ENCODE data around the gene RNF31.

RNF31 gene

GRCh38 chr14:24176599-24176998, 29.3 kb downstream of the RNF31 start:
- Histone ChIP-seq H3K79me2 (ENCODE audit: insufficient read depth, low read length) (no peaks in the 10 kb centered on the region), H3F3A (ENCODE audit: low read depth) (no peaks in the 10 kb centered on the region), H3K36me3 (ENCODE audit: insufficient read depth, low read length) (peaks cover 7% of the 10 kb centered on the region; the same call in 1 of the 2 replicates), H3K4me2 (ENCODE audit: low read depth, low read length, poor library complexity, severe bottlenecking) (no peak overlapping the region), H3K9ac (ENCODE audit: low read depth, low read length, poor library complexity, severe bottlenecking) (no peak overlapping the region), H3K9me2 (replicated peaks; ENCODE audit: low read depth, low read length) (no peaks in the 10 kb centered on the region), H2AFZ (ENCODE audit: low read length) (no peak overlapping the region), H3K4me1 (ENCODE audit: insufficient read depth, low read length, poor library complexity, severe bottlenecking) (no peaks in the 10 kb centered on the region), H3K9me3 (ENCODE audit: insufficient read depth, low read depth, low read length) (no peaks in the 10 kb centered on the region), H4K20me1 (ENCODE audit: insufficient read depth, low read length, poor library complexity, severe bottlenecking) (no peaks in the 10 kb centered on the region), H3K4me3 (ENCODE audit: low read length, poor library complexity, severe bottlenecking) (no peak overlapping the region), H3K27me3 (ENCODE audit: insufficient read depth, low read length, poor library complexity, severe bottlenecking) (no peaks in the 10 kb centered on the region)
- TF ChIP-seq CTCF (conservative IDR thresholded peaks at IDR 0.05; ENCODE audit: low read length) (no peak), EZH2phosphoT487 (IDR thresholded peaks at IDR 0.05; ENCODE audit: borderline replicate concordance) (no peak)

DNA sequence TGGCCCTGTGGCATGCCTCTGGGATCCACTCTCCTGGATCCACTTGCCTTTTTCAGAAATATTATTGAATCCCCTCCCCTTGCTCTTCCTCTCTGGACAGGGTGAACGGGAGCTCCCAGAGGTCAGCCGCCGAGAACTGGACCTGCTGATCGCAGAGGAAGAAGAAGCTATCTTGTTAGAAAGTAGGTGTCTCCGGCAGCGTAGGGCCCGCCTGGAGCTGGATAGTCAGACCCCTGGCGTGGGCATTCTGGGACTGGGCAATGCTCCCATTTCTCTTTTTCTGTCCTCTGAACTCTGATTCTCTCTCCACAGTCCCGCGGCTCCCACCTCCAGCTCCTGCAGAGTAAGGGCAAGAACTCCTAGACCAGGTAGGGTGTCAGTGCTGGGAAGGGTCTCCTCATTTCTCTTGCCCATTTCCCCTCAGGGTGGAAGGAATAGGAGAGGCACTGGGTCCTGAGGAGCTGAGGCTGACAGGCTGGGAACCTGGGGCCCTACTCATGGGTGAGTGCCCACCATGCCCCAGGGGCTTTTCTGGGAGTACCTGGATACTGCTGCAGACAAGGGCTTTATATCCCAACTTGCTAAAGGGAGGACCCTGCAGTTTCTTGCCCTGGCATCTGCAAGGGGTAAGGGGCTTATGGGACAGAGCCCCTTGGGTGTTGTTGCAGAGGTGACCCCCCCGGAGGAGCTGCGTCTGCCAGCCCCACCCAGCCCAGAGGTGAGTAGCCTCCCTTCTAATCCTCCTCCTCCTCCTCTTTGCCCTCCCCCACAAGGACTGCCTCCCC, 29.9 kb downstream of the RNF31 start:
- H3K9me2 ChIP-seq (replicated peaks; ENCODE audit: low read depth, low read length): no peaks in the 10 kb centered on the region
- H4K20me1 ChIP-seq (ENCODE audit: insufficient read depth, low read length, poor library complexity, severe bottlenecking): no peaks in the 10 kb centered on the region
- TF ChIP-seq CTCF (conservative IDR thresholded peaks at IDR 0.05; ENCODE audit: low read length) (no peak), EZH2phosphoT487 (IDR thresholded peaks at IDR 0.05; ENCODE audit: borderline replicate concordance) (no peak)

GRCh38 chr14:24177891-24178290, 30.6 kb downstream of the RNF31 start:
- Histone ChIP-seq H3K27me3 (ENCODE audit: insufficient read depth, low read length, poor library complexity, severe bottlenecking) (no peaks in the 10 kb centered on the region), H3K4me2 (ENCODE audit: low read depth, low read length, poor library complexity, severe bottlenecking) (no peak overlapping the region), H2AFZ (ENCODE audit: low read length) (no peak overlapping the region), H3K4me1 (ENCODE audit: insufficient read depth, low read length, poor library complexity, severe bottlenecking) (no peaks in the 10 kb centered on the region), H3K9me3 (ENCODE audit: insufficient read depth, low read depth, low read length) (no peaks in the 10 kb centered on the region), H3F3A (ENCODE audit: low read depth) (no peaks in the 10 kb centered on the region), H3K36me3 (ENCODE audit: insufficient read depth, low read length) (peaks cover 7% of the 10 kb centered on the region; the same call in 1 of the 2 replicates), H3K79me2 (ENCODE audit: insufficient read depth, low read length) (no peaks in the 10 kb centered on the region), H4K20me1 (ENCODE audit: insufficient read depth, low read length, poor library complexity, severe bottlenecking) (no peaks in the 10 kb centered on the region), H3K9me2 (replicated peaks; ENCODE audit: low read depth, low read length) (no peaks in the 10 kb centered on the region), H3K4me3 (ENCODE audit: low read length, poor library complexity, severe bottlenecking) (no peak overlapping the region), H3K9ac (ENCODE audit: low read depth, low read length, poor library complexity, severe bottlenecking) (no peak overlapping the region)
- TF ChIP-seq EZH2phosphoT487 (IDR thresholded peaks at IDR 0.05; ENCODE audit: borderline replicate concordance) (no peak), CTCF (conservative IDR thresholded peaks at IDR 0.05; ENCODE audit: low read length) (no peak)

More for the DNA sequence above, 29.9 kb downstream of the RNF31 start:
- H2AFZ ChIP-seq (ENCODE audit: low read length): no peak overlapping the region
- H3K79me2 ChIP-seq (ENCODE audit: insufficient read depth, low read length): no peaks in the 10 kb centered on the region
- H3K27me3 ChIP-seq (ENCODE audit: insufficient read depth, low read length, poor library complexity, severe bottlenecking): no peaks in the 10 kb centered on the region
- no peaks in the 10 kb centered on the region for H3K9me3 ChIP-seq (ENCODE audit: insufficient read depth, low read depth, low read length)
- H3K36me3 ChIP-seq (ENCODE audit: insufficient read depth, low read length): peaks cover 7% of the 10 kb centered on the region; the same call in 1 of the 2 replicates
- H3K4me3 ChIP-seq (ENCODE audit: low read length, poor library complexity, severe bottlenecking): no peak overlapping the region
- H3K9ac ChIP-seq (ENCODE audit: low read depth, low read length, poor library complexity, severe bottlenecking): no peak overlapping the region
- H3F3A ChIP-seq (ENCODE audit: low read depth): no peaks in the 10 kb centered on the region
- H3K4me2 ChIP-seq (ENCODE audit: low read depth, low read length, poor library complexity, severe bottlenecking): no peak overlapping the region
- no peaks in the 10 kb centered on the region for H3K4me1 ChIP-seq (ENCODE audit: insufficient read depth, low read length, poor library complexity, severe bottlenecking)

All from Loucy (cell line).